Adipocyte (in vitro differentiated cells): ENCODE measurements around the gene PIK3C2G.
A peak's percentile ranks its signal among the peaks of the same experiment; 100 is the strongest.

Experiments
- DNase-seq: peaks from one replicate; pipeline ENCODE4 v3.0.0-alpha.2; 2015; ENCODE audit warnings: low read depth
- H3K27me3 ChIP-seq: replicated peaks from 2 replicates; pipeline ENCODE4 v1.7.0; 2013; ENCODE audit warnings: mild to moderate bottlenecking, low read length, moderate library complexity; ENCODE audit not compliant: control insufficient read depth, insufficient read depth
- H3K36me3 ChIP-seq: 2 replicates; pipeline ENCODE4 v1.7.0; 2013; ENCODE audit warnings: low read length, mild to moderate bottlenecking, moderate library complexity; ENCODE audit not compliant: control insufficient read depth, insufficient read depth, severe bottlenecking
- H3K4me1 ChIP-seq: 2 replicates; pipeline ENCODE4 v1.7.0; 2013; ENCODE audit warnings: mild to moderate bottlenecking, low read length, moderate library complexity; ENCODE audit not compliant: control insufficient read depth, insufficient read depth
- H3K4me3 ChIP-seq: 2 replicates; pipeline ENCODE4 v1.7.0; 2013; ENCODE audit warnings: mild to moderate bottlenecking, low read length, moderate library complexity
- H3K9ac ChIP-seq: 2 replicates; pipeline ENCODE4 v1.7.0; 2013; ENCODE audit warnings: mild to moderate bottlenecking, low read length, moderate library complexity
- H3K9me3 ChIP-seq: 2 replicates; pipeline ENCODE4 v1.7.0; 2013; ENCODE audit warnings: mild to moderate bottlenecking, low read length, moderate library complexity; ENCODE audit not compliant: control insufficient read depth

The PIK3C2G gene, protein sequence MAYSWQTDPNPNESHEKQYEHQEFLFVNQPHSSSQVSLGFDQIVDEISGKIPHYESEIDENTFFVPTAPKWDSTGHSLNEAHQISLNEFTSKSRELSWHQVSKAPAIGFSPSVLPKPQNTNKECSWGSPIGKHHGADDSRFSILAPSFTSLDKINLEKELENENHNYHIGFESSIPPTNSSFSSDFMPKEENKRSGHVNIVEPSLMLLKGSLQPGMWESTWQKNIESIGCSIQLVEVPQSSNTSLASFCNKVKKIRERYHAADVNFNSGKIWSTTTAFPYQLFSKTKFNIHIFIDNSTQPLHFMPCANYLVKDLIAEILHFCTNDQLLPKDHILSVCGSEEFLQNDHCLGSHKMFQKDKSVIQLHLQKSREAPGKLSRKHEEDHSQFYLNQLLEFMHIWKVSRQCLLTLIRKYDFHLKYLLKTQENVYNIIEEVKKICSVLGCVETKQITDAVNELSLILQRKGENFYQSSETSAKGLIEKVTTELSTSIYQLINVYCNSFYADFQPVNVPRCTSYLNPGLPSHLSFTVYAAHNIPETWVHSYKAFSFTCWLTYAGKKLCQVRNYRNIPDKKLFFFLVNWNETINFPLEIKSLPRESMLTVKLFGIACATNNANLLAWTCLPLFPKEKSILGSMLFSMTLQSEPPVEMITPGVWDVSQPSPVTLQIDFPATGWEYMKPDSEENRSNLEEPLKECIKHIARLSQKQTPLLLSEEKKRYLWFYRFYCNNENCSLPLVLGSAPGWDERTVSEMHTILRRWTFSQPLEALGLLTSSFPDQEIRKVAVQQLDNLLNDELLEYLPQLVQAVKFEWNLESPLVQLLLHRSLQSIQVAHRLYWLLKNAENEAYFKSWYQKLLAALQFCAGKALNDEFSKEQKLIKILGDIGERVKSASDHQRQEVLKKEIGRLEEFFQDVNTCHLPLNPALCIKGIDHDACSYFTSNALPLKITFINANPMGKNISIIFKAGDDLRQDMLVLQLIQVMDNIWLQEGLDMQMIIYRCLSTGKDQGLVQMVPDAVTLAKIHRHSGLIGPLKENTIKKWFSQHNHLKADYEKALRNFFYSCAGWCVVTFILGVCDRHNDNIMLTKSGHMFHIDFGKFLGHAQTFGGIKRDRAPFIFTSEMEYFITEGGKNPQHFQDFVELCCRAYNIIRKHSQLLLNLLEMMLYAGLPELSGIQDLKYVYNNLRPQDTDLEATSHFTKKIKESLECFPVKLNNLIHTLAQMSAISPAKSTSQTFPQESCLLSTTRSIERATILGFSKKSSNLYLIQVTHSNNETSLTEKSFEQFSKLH (N-terminal part only)

DNA sequence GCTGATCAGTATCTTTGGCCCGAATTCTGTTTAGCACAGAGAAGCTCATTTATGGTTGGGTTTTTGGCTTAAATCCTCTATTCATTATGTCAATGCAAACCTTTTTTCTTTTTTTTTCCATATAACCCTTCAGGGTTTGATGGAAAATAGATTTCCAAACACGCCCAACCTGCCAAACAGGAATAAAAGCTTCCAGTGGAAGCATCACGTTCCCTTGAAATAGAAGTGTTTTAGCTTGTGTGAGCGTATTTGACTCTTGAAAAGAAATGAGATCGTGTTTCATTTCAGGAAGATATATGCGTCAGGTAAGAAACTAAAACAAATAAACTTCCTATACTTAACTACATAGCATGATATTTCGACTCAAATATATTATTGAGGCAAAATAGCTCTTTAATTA is at the start of gene PIK3C2G:
Gene PIK3C2G, plus strand, starts transcription at position 246 of the 400 bp plus-strand sequence. CDS start 20,564 bp downstream, outside the sequence.
- H3K9me3 ChIP-seq = no peaks in the 10 kb centered on the region
- no peak for DNase-seq
- H3K4me3 ChIP-seq = no peak within 1 kb of the TSS
- no peak within 1 kb of the TSS for H3K9ac ChIP-seq
- no peaks in the 10 kb centered on the region for H3K36me3 ChIP-seq
- no peaks in the 10 kb centered on the region for H3K27me3 ChIP-seq
- H3K4me1 ChIP-seq = peaks cover 7% of the 10 kb centered on the region

DNA sequence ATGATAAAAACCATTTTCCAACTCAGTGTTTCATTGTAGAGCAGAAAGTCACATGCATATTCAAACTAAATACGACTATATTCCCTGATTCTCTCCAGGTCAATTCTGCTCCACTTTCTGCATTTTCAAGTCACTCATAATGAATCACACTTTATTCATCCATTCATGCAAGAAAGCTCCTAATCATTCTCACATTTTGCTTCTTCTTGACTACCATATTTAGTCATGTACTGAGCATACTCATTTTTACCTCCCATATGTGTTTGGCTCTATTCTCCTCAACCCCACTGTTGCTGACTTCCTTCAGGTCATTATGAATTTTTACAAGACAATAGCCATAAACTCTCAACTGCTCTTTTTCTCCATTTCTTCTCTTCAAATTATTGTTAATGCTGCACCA is 43.4 kb upstream of the PIK3C2G start:
- Histone ChIP-seq H3K4me1 (no peaks in the 10 kb centered on the region), H3K9me3 (no peaks in the 10 kb centered on the region), H3K27me3 (no peaks in the 10 kb centered on the region), H3K9ac (no peak overlapping the region), H3K4me3 (no peak overlapping the region), H3K36me3 (no peaks in the 10 kb centered on the region)
- no peak for DNase-seq

DNA sequence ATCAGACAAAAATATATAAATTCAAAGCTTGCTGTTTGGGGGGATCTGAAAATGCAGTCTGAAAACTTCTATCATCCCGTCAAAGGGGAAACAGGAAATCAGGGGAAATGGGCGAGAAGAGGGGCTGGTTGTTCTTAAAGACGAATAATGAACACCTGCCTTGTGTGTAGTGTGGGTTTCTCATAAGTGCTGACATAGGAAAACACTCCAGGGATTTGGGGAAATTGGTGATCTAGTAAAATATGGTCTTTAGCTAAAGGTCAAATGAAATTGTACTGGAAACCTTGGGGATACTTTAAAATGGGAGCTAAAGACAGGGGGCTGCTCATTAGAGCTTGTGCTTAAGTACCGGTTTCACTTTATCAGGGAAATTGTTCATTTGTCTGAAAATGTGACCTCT is 39.6 kb upstream of the PIK3C2G start:
- no peak for DNase-seq
- Histone ChIP-seq H3K9me3 (no peaks in the 10 kb centered on the region), H3K4me1 (no peaks in the 10 kb centered on the region), H3K4me3 (no peak overlapping the region), H3K27me3 (no peaks in the 10 kb centered on the region), H3K36me3 (no peaks in the 10 kb centered on the region), H3K9ac (no peak overlapping the region)

DNA sequence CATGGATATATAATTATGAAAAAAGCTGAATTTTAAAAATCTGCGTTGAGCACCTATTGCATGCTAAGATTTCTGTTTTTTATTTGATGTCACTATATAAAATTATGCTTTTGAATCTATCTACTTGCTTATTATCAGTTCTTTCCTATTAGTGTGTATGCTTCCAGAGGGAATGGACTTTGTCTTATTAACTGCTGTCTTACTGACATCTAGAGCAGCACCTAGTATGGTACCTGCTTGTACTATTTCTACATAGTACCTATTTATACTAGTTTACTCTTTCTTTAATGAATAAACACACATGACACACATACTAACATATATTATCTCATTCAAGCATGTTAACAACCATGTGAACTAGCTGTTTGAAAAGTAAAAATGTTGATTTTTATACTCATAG is 38.6 kb upstream of the PIK3C2G start:
- no peak overlapping the region for H3K4me3 ChIP-seq
- H3K9ac ChIP-seq = no peak overlapping the region
- H3K27me3 ChIP-seq = no peaks in the 10 kb centered on the region
- no peaks in the 10 kb centered on the region for H3K36me3 ChIP-seq
- no peak for DNase-seq
- no peaks in the 10 kb centered on the region for H3K9me3 ChIP-seq
- H3K4me1 ChIP-seq = no peaks in the 10 kb centered on the region

- no peaks in the 10 kb centered on the region for H3K36me3 ChIP-seq
- no peaks in the 10 kb centered on the region for H3K27me3 ChIP-seq
- peak; percentile 76 for DNase-seq
- H3K9me3 ChIP-seq = no peaks in the 10 kb centered on the region
- H3K4me1 ChIP-seq = no peaks in the 10 kb centered on the region
- H3K9ac ChIP-seq = no peak overlapping the region
- H3K4me3 ChIP-seq = no peak overlapping the region
Measured at GRCh38 chr12:18224745-18225144, 36.6 kb upstream of the PIK3C2G start.

GRCh38 chr12:18239526-18239925 is 21.8 kb upstream of the PIK3C2G start:
- peak; percentile 12 for DNase-seq
- Histone ChIP-seq H3K9me3 (peaks cover 6% of the 10 kb centered on the region), H3K4me3 (no peak overlapping the region), H3K27me3 (no peaks in the 10 kb centered on the region), H3K9ac (no peak overlapping the region), H3K36me3 (no peaks in the 10 kb centered on the region), H3K4me1 (no peaks in the 10 kb centered on the region)

DNA sequence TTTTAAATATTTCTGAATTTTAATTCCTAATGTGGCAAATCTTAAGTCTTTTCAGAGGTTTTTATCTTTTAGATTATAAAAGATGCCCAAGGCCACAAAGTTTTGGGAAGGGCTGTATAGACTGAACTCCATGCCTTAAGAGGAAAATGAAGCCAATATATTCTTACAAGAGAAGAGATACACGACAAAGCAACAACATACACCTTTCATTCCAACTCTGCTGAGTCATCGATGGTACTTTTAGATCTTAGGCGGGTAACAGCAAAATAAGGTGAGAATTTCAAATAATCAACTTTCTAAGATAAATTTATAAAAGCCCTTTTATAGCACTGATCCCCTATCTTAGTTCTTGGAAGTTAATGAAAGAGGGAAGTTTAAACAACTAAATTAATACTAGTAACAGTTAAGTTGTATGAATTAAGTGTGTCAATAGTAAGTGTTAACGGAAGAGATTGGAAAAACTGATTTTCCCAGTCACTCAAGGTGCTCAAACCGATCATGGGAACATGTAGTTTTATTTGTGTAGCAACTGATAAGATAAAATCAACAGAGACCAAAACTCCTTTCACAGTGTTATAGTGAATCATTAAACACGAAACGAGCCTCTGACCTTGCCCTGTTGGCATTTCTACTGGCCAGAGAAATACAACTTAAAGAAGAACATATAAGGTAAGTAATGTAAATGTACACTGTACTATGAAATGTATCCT is 18.8 kb upstream of the PIK3C2G start:
- no peaks in the 10 kb centered on the region for H3K27me3 ChIP-seq
- no peak overlapping the region for H3K4me3 ChIP-seq
- no peak overlapping the region for H3K9ac ChIP-seq
- no peak for DNase-seq
- no peaks in the 10 kb centered on the region for H3K36me3 ChIP-seq
- no peaks in the 10 kb centered on the region for H3K9me3 ChIP-seq
- no peaks in the 10 kb centered on the region for H3K4me1 ChIP-seq

GRCh38 chr12:18243238-18243637 is 18.1 kb upstream of the PIK3C2G start:
- no peaks in the 10 kb centered on the region for H3K36me3 ChIP-seq
- DNase-seq = no peak
- H3K9me3 ChIP-seq = no peaks in the 10 kb centered on the region
- H3K4me3 ChIP-seq = no peak overlapping the region
- no peaks in the 10 kb centered on the region for H3K4me1 ChIP-seq
- no peak overlapping the region for H3K9ac ChIP-seq
- no peaks in the 10 kb centered on the region for H3K27me3 ChIP-seq

GRCh38 chr12:18246066-18246465 is 15.3 kb upstream of the PIK3C2G start:
- Histone ChIP-seq H3K4me1 (no peaks in the 10 kb centered on the region), H3K27me3 (no peaks in the 10 kb centered on the region), H3K4me3 (no peak overlapping the region), H3K9me3 (no peaks in the 10 kb centered on the region), H3K36me3 (no peaks in the 10 kb centered on the region), H3K9ac (no peak overlapping the region)
- DNase-seq = no peak

DNA sequence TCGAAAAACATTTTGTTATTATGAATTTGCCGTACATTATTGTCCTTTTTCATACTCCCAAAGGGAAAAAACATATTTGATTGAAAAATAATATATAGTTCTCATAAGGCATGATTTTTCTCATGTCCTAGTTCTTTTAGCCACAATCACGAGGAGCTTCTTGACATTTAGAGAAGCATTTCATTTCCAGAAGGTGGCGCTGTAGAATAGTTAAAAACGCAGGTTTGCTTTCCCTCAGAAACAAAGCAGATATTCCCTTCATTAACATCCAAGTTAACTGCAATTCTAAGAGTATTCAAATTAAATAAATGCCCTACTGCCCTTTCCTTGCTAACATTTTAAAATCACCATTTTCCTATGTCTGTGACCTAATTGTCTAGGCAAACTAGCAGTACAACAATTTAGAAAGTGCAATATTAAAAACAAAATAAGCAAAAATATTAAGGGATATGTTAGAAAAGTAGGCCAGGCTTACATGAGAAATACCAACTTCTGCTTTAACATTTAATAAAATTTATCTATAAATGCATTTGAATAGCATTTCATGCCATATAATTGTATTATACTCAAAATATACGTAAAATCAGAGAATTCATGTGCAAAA is 10.9 kb upstream of the PIK3C2G start:
- no peaks in the 10 kb centered on the region for H3K36me3 ChIP-seq
- H3K9me3 ChIP-seq = no peaks in the 10 kb centered on the region
- peak; percentile 93 for DNase-seq
- no peaks in the 10 kb centered on the region for H3K27me3 ChIP-seq
- no peaks in the 10 kb centered on the region for H3K4me1 ChIP-seq
- H3K9ac ChIP-seq = peak overlapping the region; percentile 26
- no peak overlapping the region for H3K4me3 ChIP-seq
